Psoas muscle (tissue), 8 donors: Measurements from ENCODE around the gene ESRRA. TPM values are rescaled to one million over a fixed set of nuclear protein-coding genes. Genes with fewer than 3 reads are reported as not detected.

Experiments used
- ATAC-seq, 4 donors: fragments of 200-7000 bp; cut with Tn5 transposase; one replicate each; pipeline ENCODE4 v1.9.1; 2020; ENCODE audit warnings: moderate library complexity in 3 of 4, mild to moderate bottlenecking in 2 of 4
- DNase-seq, 2 donors: peaks; one replicate each; pipeline ENCODE4 v3.0.0-alpha.2; 2020
- H3K27ac ChIP-seq: fragments of 200-600 bp; one replicate; pipeline ENCODE4 v1.8.0; 2022
- H3K27me3 ChIP-seq, 3 donors: fragments of 200-600 bp in 1 of 3; one replicate each; pipeline versions ENCODE4 v1.6.1 to v1.8.0; 2013 to 2022; ENCODE audit warnings: low read length in 2 of 3, mild to moderate bottlenecking in 2 of 3, moderate library complexity in 1 of 3; ENCODE audit not compliant: insufficient read depth in 3 of 3
- H3K36me3 ChIP-seq, 2 donors: fragments of 200-600 bp in 1 of 2; one replicate each; pipeline versions ENCODE4 v1.6.1 to v1.8.0; 2013 to 2022; ENCODE audit warnings: low read depth in 1 of 2, mild to moderate bottlenecking in 1 of 2, moderate library complexity in 1 of 2; ENCODE audit not compliant: insufficient read depth in 1 of 2
- H3K4me1 ChIP-seq: fragments of 200-600 bp; one replicate; pipeline ENCODE4 v1.8.0; 2022
- H3K4me3 ChIP-seq: fragments of 200-600 bp; one replicate; pipeline ENCODE4 v1.8.0; 2022; ENCODE audit warnings: mild to moderate bottlenecking
- H3K9me3 ChIP-seq: fragments of 200-600 bp; one replicate; pipeline ENCODE4 v1.8.0; 2022
- WGBS, 3 donors: extraction: QIAGEN DNeasy Blood & Tissue Kit; methylation state at CpG; one replicate each; pipeline versions ENCODE4 v1.1.6 to v1.1.7; 2013; 5-methylcytosine and 5-hydroxymethylcytosine counted together
- intact Hi-C, 2 donors: fragments of 100-400 bp; cut with DNase I; formaldehyde crosslinking; loops; one replicate each; pipeline versions ENCODE4 v1.11.0 to v1.14.2; 2022
- polyA plus RNA-seq, 3 donors: library from polyadenylated mRNA; stranded (reverse); fragments of 200-250 nt; gene quantifications; one replicate each; pipeline ENCODE4 v1.2.3, GENCODE V29; 2013
- total RNA-seq, 4 donors: library from RNA; stranded (reverse); fragmentation: NEBNext Ultra II Directional in 2 of 4; extraction: Animal tissue kit (Norgen Biotek cat#: 25700) in 2 of 4; gene quantifications; one replicate each; pipeline versions ENCODE4 v1.2.1 to v1.2.4, GENCODE V29; 2021 to 2023
- TF ChIP-seq, protein P1 (sequence below): fragments of 200-600 bp; IDR thresholded peaks from one replicate; pipeline ENCODE4 v1.8.0; 2022; ENCODE audit warnings: antibody characterized with exemption
- donor health status: healthy with polysubstance abuse.
- donor health status: DM: no; HTN: no; CAD: no; lungs with moderate emphysema.
- donor health status: Bipolar disorder and iron deficiency.
- donor health status: healthy.
- donor health status: DM: yes; HTN: yes; CAD: no.
- donor health status: DM: no; HTN: no; CAD: no.
- donor health status: DM: no; HTN: no; CAD: no.
- donor health status: DM: yes; HTN: yes; CAD: no.

The ESRRA gene
- total and polyA plus RNA-seq, 7 donors = 104 to 362 (median 261) TPM

DNA sequence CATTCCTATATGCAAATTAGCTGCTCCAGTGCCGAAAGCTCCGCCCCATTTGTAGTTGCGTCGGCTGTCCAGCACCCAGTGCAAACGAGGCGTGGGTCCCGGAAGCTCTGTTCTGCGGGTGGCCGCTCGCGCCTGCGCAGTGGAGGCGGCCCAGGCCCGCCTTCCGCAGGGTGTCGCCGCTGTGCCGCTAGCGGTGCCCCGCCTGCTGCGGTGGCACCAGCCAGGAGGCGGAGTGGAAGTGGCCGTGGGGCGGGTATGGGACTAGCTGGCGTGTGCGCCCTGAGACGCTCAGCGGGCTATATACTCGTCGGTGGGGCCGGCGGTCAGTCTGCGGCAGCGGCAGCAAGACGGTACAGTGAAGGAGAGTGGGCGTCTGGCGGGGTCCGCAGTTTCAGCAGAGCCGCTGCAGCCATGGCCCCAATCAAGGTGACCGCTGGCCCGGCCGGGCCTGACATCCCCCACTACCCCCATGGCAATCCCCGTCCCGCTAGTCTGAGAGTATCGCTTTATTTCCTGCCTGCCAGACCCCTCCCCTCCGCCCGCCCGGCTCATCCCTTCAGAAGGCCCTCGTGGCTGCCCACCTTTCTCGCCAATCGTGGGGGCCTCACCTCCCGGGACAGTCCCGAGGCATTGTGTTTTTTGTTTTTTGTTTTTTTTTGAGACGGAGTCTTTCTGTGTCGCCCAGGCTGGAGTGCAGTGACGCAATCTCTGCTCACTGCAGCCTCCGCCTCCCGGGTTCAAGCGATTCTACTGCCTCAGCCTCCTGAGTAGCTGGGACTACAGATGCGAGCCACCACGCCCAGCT, 12.8 kb downstream of the ESRRA start, which contains the start of gene PRDX5:
PRDX5 (plus strand) TSS at position 161 of the 805 bp plus-strand sequence; CDS start at position 256, 95 bp downstream.
- peak; percentile 88 to 91 (median 88) for ATAC-seq
- TF ChIP-seq, protein P1, sequence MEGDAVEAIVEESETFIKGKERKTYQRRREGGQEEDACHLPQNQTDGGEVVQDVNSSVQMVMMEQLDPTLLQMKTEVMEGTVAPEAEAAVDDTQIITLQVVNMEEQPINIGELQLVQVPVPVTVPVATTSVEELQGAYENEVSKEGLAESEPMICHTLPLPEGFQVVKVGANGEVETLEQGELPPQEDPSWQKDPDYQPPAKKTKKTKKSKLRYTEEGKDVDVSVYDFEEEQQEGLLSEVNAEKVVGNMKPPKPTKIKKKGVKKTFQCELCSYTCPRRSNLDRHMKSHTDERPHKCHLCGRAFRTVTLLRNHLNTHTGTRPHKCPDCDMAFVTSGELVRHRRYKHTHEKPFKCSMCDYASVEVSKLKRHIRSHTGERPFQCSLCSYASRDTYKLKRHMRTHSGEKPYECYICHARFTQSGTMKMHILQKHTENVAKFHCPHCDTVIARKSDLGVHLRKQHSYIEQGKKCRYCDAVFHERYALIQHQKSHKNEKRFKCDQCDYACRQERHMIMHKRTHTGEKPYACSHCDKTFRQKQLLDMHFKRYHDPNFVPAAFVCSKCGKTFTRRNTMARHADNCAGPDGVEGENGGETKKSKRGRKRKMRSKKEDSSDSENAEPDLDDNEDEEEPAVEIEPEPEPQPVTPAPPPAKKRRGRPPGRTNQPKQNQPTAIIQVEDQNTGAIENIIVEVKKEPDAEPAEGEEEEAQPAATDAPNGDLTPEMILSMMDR = peak; percentile 38
- Histone ChIP-seq H3K27me3 (no peaks in the 10 kb centered on the region), H3K36me3 (peaks cover 8 to 46% of the 10 kb centered on the region in 2 donors), H3K9me3 (no peaks in the 10 kb centered on the region), H3K4me3 (peak within 1 kb of the TSS; percentile 86), H3K27ac (peak within 1 kb of the TSS; percentile 99), H3K4me1 (peaks cover 16% of the 10 kb centered on the region)
- WGBS, 3 donors = 0 to 1% (median 1%) methylated on average over 51 to 61 of the region's 61 CpGs
- peak; percentile 97 to 99 for DNase-seq
- intact Hi-C loops = loop anchor here in 1 of 2 donors (2.0 kb wide), 1 partner anchor 37 kb away; no protein-coding TSS in a partner anchor

DNA sequence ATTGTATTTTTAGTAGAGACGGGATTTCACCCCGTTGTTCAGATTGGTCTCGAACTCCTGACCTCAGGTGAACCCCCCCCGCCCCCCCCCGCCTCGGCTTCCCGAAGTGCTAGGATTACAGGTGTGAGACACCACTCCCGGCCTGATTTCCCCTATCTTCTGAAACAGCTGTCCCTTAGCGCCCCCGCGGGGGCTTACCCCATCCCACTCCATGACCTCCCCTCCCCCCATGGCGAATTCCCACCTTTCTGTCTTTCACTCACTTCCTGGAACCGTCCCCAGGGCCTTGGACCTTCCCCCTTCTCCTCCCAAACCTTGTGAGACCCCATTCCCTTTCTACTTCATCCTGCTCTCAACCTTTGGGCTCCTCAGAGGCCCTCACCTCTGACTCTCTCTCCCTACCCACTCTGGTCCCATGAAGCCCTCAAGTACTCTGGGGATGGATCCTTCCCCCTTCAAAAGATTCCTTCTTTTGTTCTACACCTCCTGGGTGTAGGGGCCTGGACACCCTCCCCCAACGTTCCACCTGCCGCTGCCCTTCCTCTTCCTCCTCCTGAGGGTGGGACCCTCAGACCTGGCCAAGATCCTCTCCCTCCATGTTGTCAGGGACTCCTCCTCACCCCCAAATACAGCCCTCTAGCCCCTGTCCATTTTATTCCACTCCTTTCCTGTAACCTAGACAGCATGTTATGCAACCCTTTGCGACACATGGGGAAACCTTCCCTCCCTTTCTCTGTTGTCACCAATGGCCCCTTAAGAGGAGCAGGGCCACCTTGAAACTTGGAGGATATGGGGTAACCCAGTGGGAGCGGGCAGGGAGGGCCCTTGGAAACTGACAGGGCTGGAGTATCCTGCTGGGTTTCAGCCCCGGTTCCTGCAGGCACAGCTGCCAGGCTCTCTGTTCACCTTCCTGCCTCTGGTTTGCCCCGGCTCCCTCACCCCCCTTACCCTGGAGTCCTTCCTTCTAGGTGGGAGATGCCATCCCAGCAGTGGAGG, 13.7 kb downstream of the ESRRA start:
- WGBS, 3 donors = 25 to 30% (median 28%) methylated on average over 17 to 19 of the region's 19 CpGs
- Histone ChIP-seq H3K27ac (peak overlapping the region; percentile 99), H3K4me3 (peak overlapping the region; percentile 86), H3K9me3 (no peaks in the 10 kb centered on the region), H3K4me1 (peaks cover 8% of the 10 kb centered on the region), H3K36me3 (peaks cover 8 to 43% of the 10 kb centered on the region in 2 donors), H3K27me3 (no peaks in the 10 kb centered on the region)
- TF ChIP-seq, protein P1 = no peak
- DNase-seq (no peak), ATAC-seq (no peak)
- intact Hi-C loops = loop anchor here in 1 of 2 donors (2.0 kb wide), 1 partner anchor 36 kb away; no protein-coding TSS in a partner anchor

- ATAC-seq (no peak), DNase-seq (no peak)
- TF ChIP-seq, protein P1 = no peak
- Histone ChIP-seq H3K4me3 (no peak overlapping the region), H3K27me3 (no peaks in the 10 kb centered on the region), H3K36me3 (peaks cover 4 to 28% of the 10 kb centered on the region in 2 donors), H3K4me1 (peaks cover 7% of the 10 kb centered on the region), H3K9me3 (no peaks in the 10 kb centered on the region), H3K27ac (no peak overlapping the region)
- intact Hi-C loops = loop anchor here in 1 of 2 donors (5.0 kb wide), 1 partner anchor 37 kb away; the partner anchor contains the start of gene RPS6KA4
- WGBS, 3 donors = 91 to 93% (median 91%) methylated on average over 7 of the region's 7 CpGs
These were observed 15.2 kb downstream of the ESRRA start for GRCh38 chr11:64320556-64320955.

- Histone ChIP-seq H3K36me3 (peaks cover 4 to 23% of the 10 kb centered on the region in 2 donors), H3K4me3 (no peak overlapping the region), H3K4me1 (peaks cover 7% of the 10 kb centered on the region), H3K27me3 (no peaks in the 10 kb centered on the region), H3K27ac (no peak overlapping the region), H3K9me3 (no peaks in the 10 kb centered on the region)
- 79 to 96% (median 86%) methylated on average over 5 of the region's 5 CpGs for whole genome bisulfite sequencing, 3 donors
- intact Hi-C loops = loop anchor here in 1 of 2 donors (5.0 kb wide), 1 partner anchor 36 kb away; the partner anchor contains the start of gene RPS6KA4
- no peak for ATAC-seq
- TF ChIP-seq, protein P1 = no peak
- no peak for DNase-seq
These were observed 15.7 kb downstream of the ESRRA start for GRCh38 chr11:64321026-64321425.
